ENCODE measurements around the gene FBXO11. TPM values are rescaled to one million over a fixed set of nuclear protein-coding genes. Genes with fewer than 3 reads are reported as not detected.
"Not testable (repeated sequence)": the region's sequence is repeated elsewhere in the genome, so short reads cannot be mapped to it uniquely, and the experiment has no call there.

Gene FBXO11
- polyA plus RNA-seq (2013, experiment 1 of 2; ENCODE audit: insufficient read length): 50.7 TPM
- polyA plus RNA-seq (2013, experiment 2 of 2; ENCODE audit: insufficient read length): 49.7 TPM

GRCh38 chr2:47906157-47907038 lies at the start of gene FBXO11:
Gene FBXO11 (minus strand): TSS chr2:47906498. CDS start chr2:47905720, 778 bp downstream.
- DNase-seq: peak; percentile 100

GRCh38 chr2:47950340-47951301 lies 44.3 kb upstream of the FBXO11 start:
- no peak for DNase-seq

GRCh38 chr2:47946593-47946992 lies 40.3 kb upstream of the FBXO11 start:
- DNase-seq: no peak

- no peak for DNase-seq
Observed at GRCh38 chr2:47945046-47945781, 38.9 kb upstream of the FBXO11 start.

GRCh38 chr2:47941936-47942335 lies 35.6 kb upstream of the FBXO11 start:
- no peak for DNase-seq

- DNase-seq: no peak
Observed at GRCh38 chr2:47937677-47938076, 31.4 kb upstream of the FBXO11 start.

- DNase-seq: no peak
Observed at GRCh38 chr2:47935071-47935470, 28.8 kb upstream of the FBXO11 start.

- no peak for DNase-seq
Observed at GRCh38 chr2:47918043-47918442, 11.7 kb upstream of the FBXO11 start.

GRCh38 chr2:47917276-47917961 lies 11.1 kb upstream of the FBXO11 start:
- DNase-seq: no peak

- no peak for DNase-seq
Observed at GRCh38 chr2:47916412-47916811, 10.1 kb upstream of the FBXO11 start.

GRCh38 chr2:47910662-47911061 lies 4.4 kb upstream of the FBXO11 start:
- not testable (repeated sequence) for DNase-seq

GRCh38 chr2:47908682-47909081 lies 2.4 kb upstream of the FBXO11 start:
- no peak for DNase-seq

GRCh38 chr2:47907039-47907781 lies 912 bp upstream of the FBXO11 start:
- no peak for DNase-seq

- DNase-seq: peak; percentile 56
Observed at GRCh38 chr2:47905386-47906156, 727 bp downstream of the FBXO11 start.

- no peak for DNase-seq
Observed at GRCh38 chr2:47903781-47904490, 2.4 kb downstream of the FBXO11 start.

GRCh38 chr2:47901892-47902291 lies 4.4 kb downstream of the FBXO11 start:
- DNase-seq: not testable (repeated sequence)

- DNase-seq: no peak
Observed at GRCh38 chr2:47900857-47901256, 5.4 kb downstream of the FBXO11 start.

- DNase-seq: no peak
Observed at GRCh38 chr2:47899915-47900816, 6.1 kb downstream of the FBXO11 start.

Measured in fibroblast of skin of abdomen (primary cell).